ENCODE measurements around the gene OLIG1. TPM values are rescaled to one million over a fixed set of nuclear protein-coding genes. Genes with fewer than 3 reads are reported as not detected.

The OLIG1 gene
- total RNA-seq, 1 experiment from 2014 or later, result not detected

DNA sequence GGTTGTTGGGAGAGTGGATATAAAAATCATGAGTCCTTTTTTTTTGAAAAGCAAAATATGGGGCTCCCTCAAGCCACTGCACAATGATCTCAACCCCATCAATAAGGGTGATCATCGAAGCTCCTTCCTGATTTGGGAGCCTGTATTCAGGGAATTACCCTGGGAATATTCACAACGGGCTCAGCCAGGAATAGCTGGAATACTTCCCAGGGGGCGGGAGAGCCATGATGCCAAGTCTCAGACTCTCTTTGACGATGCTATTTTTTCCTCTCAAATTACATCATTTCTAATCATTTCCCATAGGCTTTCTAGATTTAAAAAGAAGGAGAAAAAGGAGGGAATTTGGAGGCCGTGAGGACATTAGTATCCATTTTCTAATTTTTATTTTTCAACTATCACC is 18.4 kb downstream of the OLIG1 start:
- no peak for DNase-seq (ENCODE audit: extremely low read depth, low read depth)

DNA sequence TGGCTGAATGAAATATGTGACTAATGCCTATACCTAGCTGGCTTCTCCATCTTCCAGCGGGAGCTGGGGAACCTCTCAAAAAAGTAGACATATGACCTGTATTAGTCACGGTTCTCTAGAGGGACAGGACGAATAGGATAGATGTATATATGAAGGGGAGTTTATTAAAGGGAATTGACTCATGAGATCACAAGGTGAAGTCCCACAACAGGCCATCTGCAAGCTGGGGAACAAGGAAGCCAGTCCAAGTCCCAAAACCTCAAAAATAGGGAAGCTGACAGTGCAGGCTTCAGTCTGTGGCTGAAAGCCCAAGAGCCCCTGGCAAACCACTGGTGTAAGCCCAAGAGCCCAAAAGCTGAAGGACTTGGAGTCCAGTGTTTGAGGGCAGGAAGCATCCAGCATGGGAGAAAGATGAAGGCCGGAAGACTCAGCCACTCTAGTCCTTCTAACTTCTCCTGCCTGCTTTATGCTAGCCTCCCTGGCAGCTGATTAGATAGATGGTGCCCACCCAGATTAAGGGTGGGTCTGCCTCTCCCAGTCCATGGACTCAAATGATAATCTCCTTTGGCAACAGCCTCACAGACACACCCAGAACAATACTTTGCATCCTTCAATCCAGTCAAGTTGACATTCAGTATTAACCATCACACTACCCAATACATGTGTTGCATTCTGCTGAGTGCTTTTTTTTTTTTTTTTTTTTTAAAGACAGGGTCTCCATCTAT is 19.6 kb downstream of the OLIG1 start:
- DNase-seq (ENCODE audit: extremely low read depth, low read depth), result no peak

DNA sequence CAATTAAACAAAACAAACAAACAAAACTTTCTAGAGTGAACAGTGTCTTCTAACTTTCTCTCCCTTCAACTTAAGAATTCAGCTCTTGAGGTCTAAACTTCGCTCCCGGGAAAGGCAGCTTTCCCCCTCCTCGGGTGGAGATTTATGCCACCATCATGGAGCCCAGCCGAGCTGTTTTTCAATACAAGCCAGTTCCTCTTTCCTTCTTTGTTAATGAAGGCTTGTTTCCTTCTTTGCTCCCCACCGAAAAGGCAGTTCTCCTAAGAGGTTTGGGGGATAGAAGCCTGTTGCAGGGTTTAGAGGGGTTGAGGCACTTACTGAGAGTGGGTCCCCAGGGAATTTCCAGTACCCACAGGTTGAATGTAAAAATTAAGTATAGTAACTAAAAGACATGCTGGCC is 26.5 kb downstream of the OLIG1 start:
- no peak for DNase-seq (ENCODE audit: extremely low read depth, low read depth)

DNA sequence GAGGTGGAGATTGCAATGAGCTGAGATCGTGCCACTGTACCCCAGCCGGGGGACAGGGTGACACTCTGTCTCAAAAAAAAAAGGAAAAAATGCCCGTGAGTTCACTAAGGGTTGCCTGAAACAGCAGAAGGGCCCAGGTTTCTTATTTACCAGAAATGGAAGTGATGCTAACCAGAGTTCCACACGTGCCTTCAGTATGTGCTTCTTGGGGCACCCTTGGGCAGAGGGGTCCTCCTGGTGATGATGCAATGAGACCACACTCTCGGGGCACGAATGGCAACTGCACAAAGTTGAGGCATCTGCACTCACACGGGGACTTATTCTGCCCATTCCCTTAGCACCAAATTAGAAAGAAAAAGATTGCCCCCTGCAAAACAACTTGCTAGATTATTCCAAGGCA is 29.2 kb downstream of the OLIG1 start:
- DNase-seq (ENCODE audit: extremely low read depth, low read depth), result no peak

DNA sequence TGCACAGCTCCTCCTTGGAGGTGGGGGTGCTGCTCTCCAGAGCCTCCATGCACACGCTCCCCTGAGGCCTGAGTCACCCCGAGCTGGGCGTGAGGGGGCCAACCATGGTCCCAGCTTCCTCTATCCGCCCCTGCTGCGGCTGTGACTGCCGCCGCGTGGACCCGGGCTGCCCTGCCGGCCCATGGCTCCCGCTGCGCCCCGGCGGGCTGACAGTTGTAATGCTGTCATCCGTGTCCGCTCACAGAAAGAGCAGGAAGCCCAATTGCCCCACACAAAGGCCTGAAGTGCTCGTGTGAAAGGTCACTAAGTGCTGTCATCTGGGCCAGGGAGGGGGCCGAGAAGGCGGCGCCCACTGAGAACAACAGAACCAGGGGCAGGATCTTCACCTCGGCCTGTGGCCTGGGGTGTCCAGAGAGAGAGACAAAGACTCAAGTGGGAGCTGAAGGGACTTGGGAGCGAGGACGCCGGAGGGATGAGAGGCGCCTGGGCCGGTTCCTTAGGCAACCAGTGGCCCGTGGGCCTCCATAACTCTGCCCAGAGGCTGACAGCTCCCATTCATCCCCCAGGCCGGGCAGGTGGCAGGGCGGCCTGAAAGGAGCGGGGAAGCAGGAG is 31.5 kb downstream of the OLIG1 start:
- no peak for DNase-seq (ENCODE audit: extremely low read depth, low read depth)

DNA sequence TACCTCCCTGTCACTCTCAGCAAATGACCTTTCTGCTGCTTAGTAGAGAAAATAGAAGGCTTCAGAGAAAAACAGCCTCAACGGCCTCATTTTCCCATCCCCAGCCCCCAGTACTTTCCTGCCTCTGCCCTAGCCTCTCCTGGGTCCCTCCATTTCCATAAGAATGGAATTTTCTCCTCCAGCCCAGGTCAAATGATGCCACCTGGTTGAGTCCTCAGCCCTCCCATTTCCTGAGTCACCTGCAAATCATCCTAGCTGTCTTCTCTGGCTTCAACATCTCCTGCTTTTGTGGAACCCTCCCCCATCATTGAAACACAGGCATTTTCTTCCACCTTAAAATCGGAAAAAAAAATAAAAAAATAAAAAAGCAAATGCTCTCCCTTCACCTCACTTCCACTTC is 35.1 kb downstream of the OLIG1 start:
- no peak for DNase-seq (ENCODE audit: extremely low read depth, low read depth)

DNA sequence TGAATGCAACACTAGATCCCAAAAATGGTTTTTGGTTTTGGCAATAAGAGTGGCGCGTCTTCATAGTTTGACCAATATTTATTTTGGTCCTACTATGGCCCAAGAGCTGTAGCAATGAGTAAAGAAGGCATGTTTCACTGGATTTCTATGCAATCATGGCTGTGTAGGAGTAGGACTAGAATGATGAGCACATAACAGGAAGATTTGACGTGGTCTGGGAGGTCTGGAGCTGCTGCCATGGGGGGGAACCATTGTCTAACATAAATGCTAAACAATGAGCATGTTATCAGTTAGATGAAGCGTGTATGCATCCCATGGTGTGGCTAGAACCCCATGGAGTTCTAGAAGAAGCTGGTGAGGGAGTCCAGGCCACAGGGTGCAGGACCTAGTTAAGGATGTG is 38.3 kb downstream of the OLIG1 start:
- no peak for DNase-seq (ENCODE audit: extremely low read depth, low read depth)

DNA sequence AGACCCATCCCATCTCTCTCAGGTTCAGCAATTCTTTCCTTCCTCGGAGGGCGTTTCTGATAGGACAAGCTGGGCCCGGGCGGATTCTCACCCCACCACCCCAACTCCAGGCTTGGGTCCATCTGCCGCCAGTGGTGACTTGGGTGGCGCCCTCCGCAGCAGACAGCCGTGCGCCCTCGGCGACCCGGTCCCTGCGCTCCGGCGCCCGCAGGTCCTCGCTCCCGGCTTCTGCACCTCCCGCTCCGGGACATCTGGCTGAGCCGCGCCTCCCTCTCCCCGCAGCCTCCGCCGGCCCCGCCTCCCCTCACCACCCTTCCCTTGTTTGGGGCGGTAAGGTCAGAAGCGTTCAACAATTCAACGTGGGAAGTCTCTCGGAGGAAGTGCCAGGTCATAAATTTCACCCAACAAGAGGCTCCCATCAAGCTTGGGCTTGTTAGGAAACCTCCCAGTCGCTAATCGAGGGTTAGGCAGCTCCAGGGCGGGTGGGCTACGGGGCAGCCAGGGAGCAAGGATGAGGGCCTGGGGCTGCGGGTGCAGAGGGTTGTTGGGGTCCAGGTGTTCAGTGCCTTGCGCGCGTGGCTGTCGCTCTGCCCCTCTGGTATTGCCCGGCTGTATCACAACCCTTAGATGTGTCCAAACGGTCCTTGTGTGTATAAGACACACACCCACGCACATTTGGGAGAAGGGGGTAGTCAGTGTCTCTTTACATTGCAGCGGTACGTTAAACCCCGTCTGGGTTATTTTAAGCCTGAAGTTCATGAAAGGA is 39.8 kb downstream of the OLIG1 start:
- no peak for DNase-seq (ENCODE audit: extremely low read depth, low read depth)

DNA sequence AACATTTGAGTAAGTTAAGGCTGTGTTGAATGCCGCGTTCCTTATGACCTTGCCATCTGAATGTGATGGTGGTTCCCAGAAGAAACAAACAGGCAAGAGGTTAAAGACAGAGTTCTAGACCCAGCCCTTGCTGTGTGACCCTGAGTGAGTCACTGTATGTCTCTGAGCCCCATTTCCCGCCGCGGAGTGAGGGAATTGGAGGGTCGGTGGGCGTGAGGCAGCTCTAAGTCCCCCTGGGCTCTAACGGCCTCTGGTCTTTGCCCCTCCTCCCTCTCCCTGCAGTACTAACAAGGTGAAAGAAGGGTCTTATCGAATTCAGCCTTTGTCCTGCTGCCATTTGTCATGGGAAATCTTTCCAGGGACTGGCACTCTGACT is 40.4 kb downstream of the OLIG1 start:
- DNase-seq (ENCODE audit: extremely low read depth, low read depth), result no peak

DNA sequence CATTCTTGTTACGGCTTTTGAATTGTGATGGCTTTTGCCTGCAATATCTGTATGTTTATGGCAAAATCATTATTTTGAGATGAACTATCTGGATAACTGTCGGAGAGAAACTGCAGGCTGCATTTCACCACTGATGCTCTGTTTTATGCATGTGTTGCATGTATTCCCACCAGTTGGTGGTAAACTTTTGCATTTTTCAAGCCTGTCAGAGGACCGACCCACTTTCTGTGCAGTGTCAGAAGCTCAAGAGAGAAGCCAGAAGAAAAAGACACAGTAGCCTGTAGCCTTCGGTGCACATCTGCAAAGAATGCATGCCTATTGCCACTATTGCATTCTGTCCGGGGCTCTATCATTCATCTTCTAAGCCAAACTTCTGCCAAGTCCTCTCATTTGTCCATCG is 41.6 kb downstream of the OLIG1 start:
- DNase-seq (ENCODE audit: extremely low read depth, low read depth), result no peak

DNA sequence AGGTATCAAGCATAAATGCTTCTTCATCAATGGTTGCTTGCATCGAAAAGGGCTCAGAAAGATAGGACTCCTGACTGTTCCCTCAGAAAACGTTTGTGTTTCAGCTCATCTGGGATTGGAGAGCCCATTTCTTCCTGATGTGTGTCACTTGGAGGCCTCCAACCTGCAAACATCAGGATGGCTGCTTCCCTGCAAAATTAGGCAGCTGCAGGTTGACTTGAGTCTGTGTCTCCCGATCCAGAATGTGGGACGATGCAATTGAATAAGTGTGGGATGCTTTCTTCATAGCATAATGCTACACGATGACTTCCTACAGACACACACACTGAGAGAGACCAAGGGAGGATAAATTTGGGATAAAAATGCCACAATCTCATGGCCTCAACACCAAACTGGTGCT is 42.2 kb downstream of the OLIG1 start:
- no peak for DNase-seq (ENCODE audit: extremely low read depth, low read depth)

DNA sequence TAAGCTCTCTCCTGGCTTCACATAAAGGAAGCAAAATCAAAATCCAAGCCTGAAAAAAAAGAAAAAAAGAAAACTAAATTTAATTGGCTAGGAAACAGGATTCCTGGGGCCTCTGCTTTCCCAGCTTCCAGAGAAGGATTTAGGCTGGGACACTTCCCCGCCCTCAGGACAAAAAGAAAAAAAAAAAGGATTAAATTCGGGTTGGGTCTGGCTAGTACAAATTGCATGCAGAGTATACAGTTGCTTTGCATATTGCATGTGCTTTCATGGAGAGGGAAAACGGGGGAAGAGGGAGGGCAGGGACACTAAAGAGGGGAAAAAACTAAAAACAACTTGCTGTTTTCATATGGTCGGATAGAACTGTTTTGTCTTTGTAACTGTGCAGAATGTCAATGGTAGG is 42.7 kb downstream of the OLIG1 start:
- no peak for DNase-seq (ENCODE audit: extremely low read depth, low read depth)

DNA sequence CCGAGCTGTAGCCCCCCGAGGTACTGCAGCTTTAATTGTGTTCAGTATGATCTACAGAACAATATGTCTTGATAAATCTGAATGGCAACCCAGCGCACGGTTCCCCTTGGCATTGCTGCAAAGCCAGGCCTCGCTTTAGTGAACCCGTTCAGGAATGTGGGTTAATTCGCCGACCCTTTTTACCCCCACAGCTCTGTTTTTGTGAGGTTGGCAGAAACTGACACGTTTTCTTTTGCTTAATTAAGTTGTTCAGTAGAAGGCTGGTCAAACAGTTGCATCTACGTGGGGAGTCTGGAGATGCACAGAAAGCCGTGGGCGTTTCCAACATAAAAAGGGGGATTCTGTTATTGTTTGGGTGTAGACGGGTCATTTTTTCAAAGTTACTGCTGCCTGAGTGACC is 43.2 kb downstream of the OLIG1 start:
- no peak for DNase-seq (ENCODE audit: extremely low read depth, low read depth)

DNA sequence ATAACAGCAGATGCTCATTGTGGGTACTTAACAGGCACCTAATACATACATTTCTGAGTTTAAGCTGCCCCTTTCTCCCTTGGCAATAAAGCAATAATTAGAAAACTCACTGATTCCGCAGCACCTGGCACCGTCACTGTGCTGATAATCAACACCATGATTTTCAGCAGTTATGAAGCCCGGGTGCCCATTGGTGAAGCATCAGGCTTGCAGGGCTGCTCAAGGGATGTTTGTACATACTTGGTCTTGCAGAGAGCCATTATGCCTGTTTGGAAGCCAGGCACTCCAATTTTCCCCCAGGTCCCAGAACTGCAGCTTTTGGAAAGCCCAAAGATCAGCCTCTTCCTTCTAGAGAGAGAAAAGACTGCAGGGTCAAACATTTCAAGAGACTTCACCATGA is 44.3 kb downstream of the OLIG1 start:
- DNase-seq (ENCODE audit: extremely low read depth, low read depth), result no peak

DNA sequence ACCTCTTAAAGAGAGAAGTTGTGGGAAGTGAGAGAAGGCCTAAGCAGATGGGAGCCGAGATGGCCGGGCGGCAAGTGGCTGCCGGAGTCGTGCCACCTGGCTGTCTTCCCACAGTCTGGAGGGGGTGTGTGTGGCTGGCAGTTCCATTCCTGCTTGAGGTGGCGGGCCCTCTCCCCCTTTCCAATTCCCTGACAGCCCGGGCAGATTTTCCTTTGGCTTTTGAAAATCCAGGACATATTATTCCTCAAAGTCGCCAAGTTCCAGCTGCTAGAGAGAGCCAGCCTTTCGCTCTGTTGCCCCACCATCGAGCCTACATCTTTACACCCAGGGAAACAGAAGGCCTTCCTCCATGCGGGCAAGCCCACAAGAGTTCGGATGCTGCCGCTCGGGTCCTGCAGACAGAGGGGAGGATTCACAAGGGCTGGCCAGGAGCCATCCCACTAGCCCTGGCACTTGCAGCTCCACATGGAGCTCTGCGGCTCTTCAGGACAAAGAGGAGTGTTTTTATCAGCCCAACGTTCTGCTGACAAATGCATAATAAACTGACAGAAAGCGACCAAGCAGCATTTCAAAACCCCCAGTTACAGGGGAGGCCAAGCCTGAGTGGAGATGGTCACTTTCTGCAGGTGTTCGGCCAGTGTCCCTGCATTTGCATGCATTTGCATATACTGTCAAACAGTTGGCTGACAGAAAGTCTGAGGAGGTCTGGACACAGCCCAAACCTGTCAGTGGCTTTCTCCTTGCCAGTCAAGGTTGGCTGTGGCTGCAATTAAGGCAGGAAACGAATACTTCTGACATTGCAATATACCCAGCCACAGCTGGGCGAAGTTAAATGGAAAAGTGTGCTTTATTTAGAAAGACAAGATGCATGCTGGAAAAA is 45.9 kb downstream of the OLIG1 start:
- DNase-seq (ENCODE audit: extremely low read depth, low read depth), result no peak

DNA sequence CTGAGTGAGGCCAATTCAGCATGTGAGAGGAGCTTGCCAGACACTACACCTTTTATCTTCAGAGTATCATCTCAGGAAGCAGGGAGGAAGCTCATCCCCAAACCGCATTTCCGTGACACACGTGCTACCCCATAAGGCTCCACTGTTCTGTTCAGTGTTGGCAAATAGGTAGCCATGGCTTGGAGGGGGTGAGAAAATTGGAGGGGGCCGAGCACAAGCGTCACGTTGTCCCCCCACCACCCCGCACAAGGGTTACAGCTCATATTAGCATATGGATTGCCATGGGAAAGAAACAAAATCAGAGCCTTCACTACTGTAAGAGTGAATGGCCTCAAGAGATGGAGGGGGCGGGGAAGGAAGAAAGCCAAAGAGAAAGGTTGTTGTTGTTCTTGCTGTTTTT is 46.7 kb downstream of the OLIG1 start:
- DNase-seq (ENCODE audit: extremely low read depth, low read depth), result no peak

DNA sequence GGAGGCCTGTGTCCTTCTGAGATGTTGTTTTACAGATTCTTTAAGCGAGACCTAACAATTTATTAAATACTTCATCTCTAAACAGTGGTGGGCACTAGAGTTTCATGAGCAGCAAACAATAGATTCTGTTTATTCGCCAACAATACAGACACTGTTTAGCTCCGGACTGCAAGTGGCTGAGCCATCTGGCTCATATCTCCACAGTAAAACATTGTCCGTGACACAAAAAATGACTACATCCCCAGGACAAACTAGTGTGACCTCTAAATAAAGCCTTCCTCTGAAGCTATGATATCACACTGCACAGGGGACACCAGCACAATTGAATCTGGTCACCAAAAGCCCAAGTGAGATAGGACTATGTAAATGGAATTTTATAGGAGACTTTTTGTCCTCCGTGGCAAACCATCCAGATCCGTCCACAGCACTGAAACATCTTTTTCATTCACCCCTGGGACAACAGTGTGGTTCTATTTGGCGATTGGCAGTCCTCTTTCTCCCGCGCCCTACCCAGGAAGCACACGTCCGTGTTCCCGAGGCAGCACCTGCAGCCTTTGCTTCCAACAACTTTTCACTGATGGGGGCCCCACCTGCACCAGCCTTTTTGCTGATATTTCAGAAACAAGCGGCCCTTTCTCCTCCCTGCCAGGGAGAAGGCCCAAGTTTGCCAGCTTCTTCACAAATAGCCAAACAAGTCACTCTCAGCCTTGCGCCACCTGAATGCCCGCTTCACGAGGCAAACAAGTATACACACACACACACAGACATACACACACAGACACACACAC is 47.4 kb downstream of the OLIG1 start:
- DNase-seq (ENCODE audit: extremely low read depth, low read depth), result no peak
